HG03558 (cell line): ENCODE measurements around the gene PRKCSH.
"Not testable (repeated sequence)": the region's sequence is repeated elsewhere in the genome, so short reads cannot be mapped to it uniquely, and the experiment has no call there.

Experiments
- ATAC-seq: cut with Tn5 transposase; IDR thresholded peaks from one replicate; pipeline ENCODE4 v1.9.1; 2021; ENCODE audit warnings: moderate number of reproducible peaks; ENCODE audit not compliant: unreplicated experiment; ENCODE audit errors: extremely low read depth

Gene PRKCSH

DNA sequence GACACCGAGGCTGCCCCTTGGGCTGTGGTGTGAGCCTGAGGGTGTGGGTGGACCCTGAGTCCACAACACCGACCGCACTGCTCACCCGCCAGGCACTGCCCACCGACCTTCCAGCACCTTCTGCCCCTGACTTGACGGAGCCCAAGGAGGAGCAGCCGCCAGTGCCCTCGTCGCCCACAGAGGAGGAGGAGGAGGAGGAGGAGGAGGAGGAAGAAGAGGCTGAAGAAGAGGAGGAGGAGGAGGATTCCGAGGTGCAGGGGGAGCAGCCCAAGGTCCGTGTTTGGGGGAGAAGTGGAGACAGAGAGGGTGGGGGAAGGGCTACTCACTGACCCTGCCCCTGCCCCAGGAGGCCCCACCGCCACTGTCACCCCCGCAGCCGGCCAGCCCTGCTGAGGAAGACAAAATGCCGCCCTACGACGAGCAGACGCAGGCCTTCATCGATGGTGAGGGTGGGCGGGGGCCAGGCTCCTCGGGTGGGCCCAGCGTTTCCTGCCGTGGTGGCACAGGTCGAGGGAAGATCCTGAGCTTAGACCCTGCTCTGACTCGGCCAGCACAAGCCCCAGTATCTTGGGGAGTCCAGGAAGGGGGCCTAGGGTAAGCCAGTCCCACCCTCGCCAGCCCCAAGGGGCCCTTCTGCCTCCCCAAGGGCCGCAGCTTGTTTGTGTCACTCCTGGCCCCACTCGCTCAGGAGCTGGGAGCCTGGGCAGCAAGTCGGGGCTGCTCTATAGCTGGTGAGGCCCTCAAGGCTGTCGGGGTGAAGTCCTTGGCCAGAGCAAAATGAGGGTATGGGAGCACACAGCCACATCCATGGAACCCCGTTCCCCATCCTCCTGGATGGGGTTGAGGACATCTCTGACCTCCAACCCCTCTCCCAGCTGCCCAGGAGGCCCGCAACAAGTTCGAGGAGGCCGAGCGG is 12.2 kb downstream of the PRKCSH start:
- no peak for ATAC-seq

DNA sequence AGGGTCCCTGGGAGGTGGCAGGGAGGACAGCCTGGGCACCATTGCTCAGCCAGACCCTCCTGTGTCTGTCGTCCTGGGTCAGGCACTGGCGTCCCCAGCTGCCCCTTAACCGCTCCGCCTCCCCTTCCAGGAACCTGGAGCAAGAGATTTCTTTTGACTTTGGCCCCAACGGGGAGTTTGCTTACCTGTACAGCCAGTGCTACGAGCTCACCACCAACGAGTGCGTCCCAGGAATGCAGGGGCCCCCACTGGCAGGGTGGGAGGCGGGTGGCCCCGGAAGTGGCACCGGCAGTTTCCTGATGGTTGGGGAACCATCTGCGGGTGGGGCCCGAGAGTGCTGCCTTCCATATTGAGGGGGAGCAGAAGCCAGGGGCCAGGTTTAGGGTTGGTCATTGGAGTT is 13.0 kb downstream of the PRKCSH start:
- ATAC-seq = no peak

DNA sequence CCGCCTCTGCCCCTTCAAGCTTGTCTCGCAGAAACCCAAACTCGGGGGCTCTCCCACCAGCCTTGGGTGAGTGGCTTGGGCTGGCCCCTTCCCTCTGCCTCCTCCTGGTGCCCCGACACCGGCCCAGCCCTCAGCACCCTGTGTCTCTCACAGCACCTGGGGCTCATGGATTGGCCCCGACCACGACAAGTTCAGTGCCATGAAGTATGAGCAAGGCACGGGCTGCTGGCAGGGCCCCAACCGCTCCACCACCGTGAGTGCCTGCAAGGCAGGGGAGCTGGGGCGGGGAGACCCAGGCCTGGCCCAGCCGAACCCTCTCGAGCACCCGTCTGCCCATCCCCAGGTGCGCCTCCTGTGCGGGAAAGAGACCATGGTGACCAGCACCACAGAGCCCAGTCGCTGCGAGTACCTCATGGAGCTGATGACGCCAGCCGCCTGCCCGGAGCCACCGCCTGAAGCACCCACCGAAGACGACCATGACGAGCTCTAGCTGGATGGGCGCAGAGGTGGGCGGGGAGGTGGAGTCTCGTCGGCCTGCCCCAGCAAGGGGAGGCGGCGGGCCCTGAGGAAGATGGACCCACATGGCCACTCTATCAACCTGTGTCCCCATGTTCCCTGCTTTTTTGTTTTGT is 13.6 kb downstream of the PRKCSH start:
- no peak for ATAC-seq

DNA sequence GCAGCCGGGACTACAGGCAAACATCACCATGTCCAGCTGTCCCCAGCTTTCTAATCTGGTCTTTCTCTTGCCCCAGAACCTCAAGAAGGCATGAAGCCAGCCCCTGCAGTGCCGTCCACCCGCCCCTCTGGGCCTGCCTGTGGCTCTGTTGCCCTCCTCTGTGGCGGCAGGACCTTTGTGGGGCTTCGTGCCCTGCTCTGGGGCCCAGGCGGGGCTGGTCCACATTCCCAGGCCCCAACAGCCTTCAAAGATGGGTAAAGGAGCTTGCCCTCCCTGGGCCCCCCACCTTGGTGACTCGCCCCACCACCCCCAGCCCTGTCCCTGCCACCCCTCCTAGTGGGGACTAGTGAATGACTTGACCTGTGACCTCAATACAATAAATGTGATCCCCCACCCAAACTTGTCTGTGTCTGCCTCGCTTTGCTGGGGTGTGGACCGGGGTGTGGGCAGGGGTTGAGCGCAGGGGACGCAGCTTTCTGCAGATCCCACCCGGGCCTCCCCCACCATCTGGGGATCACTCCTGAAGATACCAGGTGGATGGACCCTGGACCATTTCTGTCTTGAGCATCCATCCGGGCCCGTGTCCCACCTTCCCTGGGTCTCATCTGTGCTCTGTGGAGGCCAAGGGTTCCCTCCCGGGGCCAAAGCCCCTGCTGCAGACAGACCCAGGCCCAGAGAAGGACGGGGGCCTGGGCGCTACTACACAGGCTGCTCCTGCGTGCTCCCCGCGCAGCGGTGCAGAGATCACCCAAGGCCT is 15.3 kb downstream of the PRKCSH start:
- ATAC-seq = no peak

DNA sequence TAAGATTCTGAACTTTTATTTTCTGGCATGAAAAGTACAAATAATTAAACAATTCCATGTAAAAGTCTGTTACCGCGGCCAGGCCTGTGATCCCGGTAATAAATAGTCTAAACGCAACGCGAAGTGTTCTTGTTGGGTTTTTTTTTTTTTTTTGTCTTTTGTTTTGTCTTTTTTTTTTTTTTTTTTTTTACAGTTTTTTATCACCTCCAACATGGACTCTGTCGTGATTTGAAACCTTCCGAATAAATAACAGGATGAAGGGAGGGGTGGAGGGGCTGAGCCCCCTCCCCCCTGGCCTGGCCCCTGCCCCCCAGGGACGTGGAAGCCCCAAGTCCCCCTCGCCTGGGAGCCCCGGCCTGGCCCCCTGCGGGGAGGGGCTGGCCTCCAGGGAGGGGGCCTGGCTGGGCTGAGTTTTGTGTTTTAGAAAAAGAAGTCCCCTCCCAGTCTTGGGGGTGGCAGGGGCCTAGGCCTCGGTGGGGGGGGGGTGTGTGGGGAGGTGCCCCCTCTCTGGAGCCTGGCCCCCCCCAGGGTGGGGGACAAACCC is 16.0 kb downstream of the PRKCSH start:
- ATAC-seq = no peak

DNA sequence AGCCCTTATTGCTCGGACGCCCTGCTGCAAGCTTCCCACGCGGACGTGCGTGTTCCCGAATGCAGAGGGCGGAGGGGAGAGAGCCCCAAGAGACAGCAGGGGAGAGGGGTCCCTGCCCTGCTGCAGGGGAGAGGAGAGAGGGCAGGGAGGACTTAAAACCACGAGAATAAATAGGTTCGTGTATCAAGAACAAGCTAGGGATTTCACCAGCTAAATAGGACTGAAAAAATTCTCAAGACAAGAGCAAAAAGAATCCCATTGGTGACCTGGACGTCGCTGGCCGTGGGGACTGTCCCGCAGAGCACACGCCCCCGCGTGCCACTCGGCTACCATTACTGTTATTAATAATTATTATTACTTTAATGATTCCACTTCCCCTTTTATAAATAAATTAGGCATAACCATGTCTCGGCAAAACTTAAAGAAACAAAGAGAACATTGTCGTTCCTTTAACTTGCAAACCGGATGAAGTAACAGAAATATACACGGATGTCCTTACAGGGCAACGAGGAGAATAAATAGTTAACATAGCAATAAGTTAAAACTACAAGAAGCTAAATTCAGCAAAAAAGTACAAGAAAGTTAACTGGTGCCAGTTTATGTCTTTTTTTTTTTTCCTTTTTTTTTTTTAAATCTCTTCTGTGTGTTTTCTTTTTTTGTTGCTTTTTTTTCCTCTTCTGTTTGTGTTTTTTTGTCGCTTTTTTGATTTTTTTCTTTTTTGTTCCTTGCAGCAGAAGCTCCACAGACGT is 16.6 kb downstream of the PRKCSH start:
- no peak for ATAC-seq

DNA sequence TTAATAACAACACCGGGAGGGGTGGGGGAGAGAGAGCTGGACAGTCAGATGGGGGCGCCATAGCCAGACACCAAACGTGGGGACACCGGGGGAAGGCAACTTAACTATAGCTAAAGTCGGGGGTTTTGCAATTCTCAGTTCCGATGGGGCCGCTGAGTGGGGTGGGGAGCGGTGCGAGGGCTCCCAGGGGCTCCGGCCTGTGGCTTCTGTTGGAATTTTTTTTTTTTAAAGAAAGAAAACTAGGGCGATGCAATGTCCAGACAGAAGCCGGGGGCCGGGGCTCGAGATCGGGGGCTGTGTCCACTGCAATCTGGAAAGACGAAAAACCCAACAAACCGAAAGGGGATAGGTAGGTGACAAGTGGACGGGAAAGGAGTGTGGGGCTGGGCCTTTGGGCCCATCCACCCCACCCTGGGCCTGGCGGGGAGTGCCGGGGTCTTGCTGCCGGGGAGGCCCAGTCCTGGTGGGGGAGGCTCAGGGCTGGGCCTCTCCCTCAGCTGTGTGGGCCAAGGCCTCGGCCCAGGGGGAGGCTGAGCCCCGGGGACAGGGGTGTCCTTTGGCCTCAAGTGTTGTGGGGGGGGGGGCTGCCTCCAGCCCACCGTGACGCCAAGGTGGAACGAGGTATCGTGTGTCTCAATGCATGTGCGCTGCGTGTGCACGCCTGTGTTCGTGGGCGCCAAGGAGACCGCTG is 17.3 kb downstream of the PRKCSH start:
- ATAC-seq = no peak

DNA sequence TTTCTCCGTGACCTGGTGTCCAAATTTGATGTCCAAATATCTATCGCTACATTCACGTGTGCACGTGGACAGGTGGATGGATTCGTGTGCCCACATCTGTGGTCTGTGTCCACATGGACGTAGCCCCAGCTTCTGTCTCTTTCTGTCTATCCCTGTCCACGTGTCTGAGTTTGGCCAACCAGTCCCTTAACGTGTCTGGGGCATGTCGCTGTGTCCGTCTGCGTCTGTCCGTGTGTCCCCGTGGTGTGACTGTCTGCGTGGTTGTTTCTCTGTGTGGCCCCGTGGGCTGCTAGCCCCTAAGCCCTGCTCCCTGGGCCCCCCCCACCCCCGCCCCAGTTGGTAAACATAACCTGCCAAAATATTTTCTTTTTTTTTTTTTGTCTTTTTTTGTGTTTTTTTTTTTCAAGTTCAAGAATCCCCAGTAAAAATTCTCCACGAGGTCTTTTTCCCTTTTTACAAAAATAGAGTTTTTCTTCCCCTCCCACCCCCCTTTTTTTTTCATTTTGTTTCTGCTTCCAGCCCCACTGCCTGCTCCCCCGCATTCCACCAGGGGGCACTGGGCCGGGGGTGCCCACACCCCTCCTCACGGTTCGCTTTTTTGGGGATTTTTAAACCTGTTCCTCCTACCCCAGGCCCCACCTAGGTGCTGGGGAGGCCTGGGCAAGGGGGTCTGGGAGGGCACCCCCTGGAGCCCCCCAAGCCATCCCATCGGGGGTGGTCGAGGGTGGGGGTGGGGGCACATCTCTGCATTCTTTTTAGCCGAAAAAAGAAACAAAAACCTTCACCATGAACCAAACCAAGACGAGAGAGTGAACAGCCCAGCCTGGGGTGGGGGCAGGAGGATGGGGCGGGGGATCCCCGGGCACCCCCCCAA is 18.3 kb downstream of the PRKCSH start:
- no peak for ATAC-seq

DNA sequence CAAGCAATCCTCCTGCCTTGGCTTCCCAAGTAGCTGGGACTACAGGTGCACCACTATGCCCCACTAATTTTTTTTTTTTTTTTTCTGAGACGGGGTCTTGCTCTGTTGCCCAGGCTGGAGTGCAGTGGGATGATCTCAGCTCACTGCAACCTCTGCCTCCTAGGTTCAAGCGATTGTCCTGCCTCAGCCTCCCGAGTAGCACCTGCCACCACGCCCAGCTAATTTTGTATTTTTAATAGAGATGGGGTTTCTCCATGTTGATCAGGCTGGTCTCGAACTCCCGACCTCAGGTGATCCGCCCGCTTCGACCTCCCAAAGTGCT is 19.8 kb downstream of the PRKCSH start:
- not testable (repeated sequence) for ATAC-seq

DNA sequence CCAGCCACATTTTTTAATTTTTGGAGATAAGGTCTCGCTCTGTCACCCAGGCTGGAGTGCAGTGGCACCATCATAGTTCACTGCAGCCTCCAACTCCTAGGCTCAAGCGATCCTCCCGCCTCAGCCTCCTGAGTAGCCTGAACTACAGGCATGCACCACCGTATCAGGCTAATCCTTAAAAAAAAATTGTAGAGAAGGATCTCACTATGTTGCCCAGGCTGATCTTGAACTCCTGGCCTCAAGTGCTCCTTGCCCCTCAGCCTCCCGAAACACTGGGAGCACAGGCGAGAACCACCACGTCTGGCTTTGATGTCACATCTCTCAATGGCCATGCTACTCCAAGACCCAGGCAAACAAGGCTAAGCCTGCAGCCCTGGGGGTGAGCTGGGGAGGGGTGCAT is 21.2 kb downstream of the PRKCSH start:
- no peak for ATAC-seq

DNA sequence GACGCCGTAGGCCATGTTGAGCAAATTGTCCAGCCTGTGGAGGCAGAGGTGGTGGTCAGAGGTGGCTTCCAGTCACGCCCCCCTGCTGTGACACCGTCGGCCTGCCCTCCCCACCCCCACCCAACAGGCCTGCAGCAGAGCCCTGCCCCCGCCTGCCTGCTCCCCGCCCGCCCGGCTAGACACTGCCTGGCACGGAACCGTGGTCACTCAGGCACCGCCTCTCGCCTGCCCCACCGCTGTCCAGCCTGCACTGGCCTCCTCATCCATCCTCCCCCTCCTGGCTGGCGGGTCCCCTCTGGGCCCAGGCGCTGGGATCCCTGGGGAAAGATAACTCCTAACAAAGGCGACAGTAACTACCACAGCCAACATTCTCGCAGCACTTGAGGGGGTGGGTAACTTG is 21.7 kb downstream of the PRKCSH start:
- ATAC-seq = no peak

DNA sequence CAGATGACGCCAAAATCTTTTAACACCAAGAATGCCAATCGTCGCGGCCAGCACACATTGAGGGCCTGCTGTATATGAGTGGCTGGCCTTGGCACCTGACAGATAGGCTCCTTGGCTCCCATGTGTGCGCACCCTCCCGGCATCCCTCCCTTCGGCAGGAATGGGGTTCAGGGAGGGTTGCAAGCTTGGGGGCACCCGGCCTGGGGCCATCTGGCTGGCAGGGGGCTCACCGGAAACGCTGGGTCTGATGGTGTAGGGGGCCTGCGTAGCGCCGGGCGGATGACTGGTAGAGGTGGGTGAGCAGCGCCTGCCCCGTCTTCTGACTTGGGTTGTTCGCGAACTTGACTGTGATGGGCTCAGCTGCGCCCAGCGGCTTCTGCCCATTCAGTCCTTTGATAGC is 22.4 kb downstream of the PRKCSH start:
- no peak for ATAC-seq

DNA sequence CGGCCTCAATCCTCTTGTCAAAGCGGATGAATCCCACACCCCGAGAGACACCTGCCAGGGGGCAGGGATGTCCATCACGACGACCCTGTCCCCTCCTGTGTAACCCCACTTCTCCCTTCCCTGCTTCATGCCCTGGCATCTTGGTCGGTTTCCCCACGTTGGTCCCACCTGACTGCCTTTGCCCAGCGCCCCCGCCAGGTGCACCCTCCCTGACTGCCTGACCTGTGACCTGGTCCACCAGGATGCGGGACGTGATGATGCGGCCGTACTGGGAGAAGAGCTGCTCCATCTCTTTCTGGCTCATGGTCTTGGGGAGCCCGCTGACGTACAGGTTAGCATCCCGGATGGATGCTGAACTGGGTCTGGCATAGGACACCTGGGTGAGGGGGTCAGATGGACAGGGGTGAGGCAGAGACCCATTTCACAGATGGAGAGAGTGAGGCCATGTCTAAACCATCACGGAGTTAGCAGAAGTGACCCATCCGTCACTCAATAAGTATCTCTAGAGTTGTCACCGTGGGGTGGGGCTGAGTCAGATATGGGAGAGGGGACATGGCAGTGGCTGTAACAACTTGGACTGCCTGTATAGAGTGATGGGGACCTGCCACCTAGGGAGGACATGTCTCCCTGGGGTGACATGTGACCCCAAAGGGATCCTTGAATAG is 22.9 kb downstream of the PRKCSH start:
- ATAC-seq = no peak

DNA sequence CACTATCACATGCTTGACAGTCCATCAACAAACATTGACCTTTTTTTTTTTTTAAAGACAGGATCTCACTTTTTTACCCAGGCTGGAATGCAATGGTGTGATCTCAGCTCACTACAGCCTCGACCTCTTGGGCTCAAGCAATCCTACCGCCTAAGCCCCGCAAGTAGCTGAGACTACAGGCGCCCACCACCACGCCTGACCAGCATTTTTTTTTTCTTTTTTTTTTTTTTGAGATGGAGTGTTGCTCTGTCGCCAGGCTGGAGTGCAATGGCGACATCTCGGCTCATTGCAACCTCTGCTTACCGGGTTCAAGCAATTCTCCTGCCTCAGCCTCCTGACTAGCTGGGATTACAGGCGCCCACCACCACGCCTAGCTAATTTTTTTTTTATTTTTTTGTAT is 23.5 kb downstream of the PRKCSH start:
- ATAC-seq = not testable (repeated sequence)

DNA sequence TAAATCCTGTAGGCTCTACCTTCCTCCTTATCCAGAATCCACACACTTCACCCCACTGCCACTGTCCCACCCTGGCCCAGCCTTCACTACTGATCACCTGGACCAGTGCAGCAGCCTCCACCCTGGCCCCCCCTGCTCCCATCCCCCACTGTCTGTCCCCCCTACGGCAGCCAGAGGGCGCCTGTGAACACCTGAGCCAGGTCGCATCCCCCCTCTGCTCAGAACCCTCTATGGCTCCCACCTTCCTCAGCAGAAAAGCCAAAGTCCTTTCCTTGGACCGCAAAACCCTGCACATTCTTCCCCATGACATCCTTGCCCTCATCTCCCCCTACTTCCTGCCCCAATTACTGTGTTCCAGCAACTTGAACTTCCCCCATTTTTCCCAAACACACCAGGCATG is 24.8 kb downstream of the PRKCSH start:
- ATAC-seq = no peak

DNA sequence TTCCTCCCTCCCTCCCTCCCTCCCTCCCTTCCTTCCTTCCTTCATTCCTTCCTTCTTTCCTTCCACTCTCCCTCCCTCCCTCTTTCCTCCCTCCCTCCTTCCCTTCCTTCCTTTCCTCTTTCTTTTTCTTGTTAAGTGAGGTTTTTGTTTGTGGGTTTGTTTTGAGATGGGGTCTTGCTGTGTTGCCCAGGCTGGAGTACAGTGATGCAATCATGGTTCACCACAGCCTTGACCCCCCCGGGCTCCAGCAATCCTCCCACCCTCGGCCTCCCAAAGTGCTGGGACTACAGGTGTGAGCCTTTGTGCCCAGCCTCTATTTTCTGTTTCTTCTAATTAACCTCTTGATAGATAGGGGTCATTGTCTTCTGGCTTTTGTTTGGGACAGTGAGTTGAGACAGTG is 26.0 kb downstream of the PRKCSH start:
- ATAC-seq = no peak

DNA sequence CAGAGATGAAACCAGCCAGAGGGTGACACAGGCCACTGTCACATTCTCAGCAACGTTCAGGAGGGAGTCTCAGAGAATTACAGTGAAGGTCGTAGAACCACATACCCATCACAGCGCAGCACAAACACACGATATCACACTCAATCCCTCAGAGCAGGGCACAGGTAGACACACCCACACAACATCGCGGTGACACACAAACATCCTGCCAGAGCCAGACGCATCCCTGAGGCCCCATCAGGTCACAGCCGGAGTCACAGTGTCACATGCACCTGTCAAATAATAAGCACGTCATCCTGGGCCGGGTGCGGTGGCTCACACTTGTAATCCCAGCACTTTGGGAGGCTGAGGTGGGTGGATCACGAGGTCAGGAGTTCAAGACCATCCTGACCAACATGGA is 28.0 kb downstream of the PRKCSH start:
- no peak for ATAC-seq
